T-helper 17 cell (primary cell): ENCODE measurements around the gene WEE1. TPM values are rescaled to one million over a fixed set of nuclear protein-coding genes. Genes with fewer than 3 reads are reported as not detected.
"Not testable (repeated sequence)": the region's sequence is repeated elsewhere in the genome, so short reads cannot be mapped to it uniquely, and the experiment has no call there.

Experiments
- ATAC-seq: fragments of 150-1000 bp; cut with Tn5 transposase; 2 replicates; pipeline ENCODE4 v1.10.0; 2021; ENCODE audit warnings: mild to moderate bottlenecking, moderate library complexity
- DNase-seq, 3 donors: peaks; one replicate each; pipeline versions ENCODE4 v3.0.0 to v3.0.0-alpha.2; 2020 to 2021
- H3K9me3 ChIP-seq: one replicate; pipeline ENCODE4 v1.7.0; 2013; ENCODE audit warnings: low read length, mild to moderate bottlenecking; ENCODE audit not compliant: control insufficient read depth, poor library complexity, severe bottlenecking
- H3K27ac Mint-ChIP-seq: one replicate; pipeline ENCODE4 v1.8.0; 2022; ENCODE audit warnings: mild to moderate bottlenecking, moderate library complexity, mixed read lengths
- H3K27me3 Mint-ChIP-seq: one replicate; pipeline ENCODE4 v1.8.0; 2022; ENCODE audit warnings: mixed read lengths
- H3K36me3 Mint-ChIP-seq: one replicate; pipeline ENCODE4 v1.8.0; 2022; ENCODE audit warnings: low read depth, mixed read lengths
- H3K4me1 Mint-ChIP-seq: one replicate; pipeline ENCODE4 v1.8.0; 2022; ENCODE audit warnings: mild to moderate bottlenecking, mixed read lengths
- H3K4me3 Mint-ChIP-seq: one replicate; pipeline ENCODE4 v1.8.0; 2022; ENCODE audit warnings: mild to moderate bottlenecking, moderate library complexity, mixed read lengths
- total RNA-seq, 4 donors: library from RNA in 2 of 4; stranded (reverse) in 2 of 4; gene quantifications; one replicate each; pipeline ENCODE4 v1.2.3 and lab custom pipeline; 2022 to 2026

WEE1 gene
- total RNA-seq, 2 donors from 2014 or later, result 20.8 to 24.9 TPM

- DNase-seq (no peak), ATAC-seq (no peak)
- peaks cover 15% of the 10 kb centered on the region for H3K4me1 Mint-ChIP-seq
- H3K9me3 ChIP-seq, result no peaks in the 10 kb centered on the region
- H3K36me3 Mint-ChIP-seq, result peaks cover 7% of the 10 kb centered on the region
- no peak overlapping the region for H3K4me3 Mint-ChIP-seq
- no peaks in the 10 kb centered on the region for H3K27me3 Mint-ChIP-seq
- H3K27ac Mint-ChIP-seq, result no peak overlapping the region
Observed at GRCh38 chr11:9609841-9610240, 36.4 kb downstream of the WEE1 start.

DNA sequence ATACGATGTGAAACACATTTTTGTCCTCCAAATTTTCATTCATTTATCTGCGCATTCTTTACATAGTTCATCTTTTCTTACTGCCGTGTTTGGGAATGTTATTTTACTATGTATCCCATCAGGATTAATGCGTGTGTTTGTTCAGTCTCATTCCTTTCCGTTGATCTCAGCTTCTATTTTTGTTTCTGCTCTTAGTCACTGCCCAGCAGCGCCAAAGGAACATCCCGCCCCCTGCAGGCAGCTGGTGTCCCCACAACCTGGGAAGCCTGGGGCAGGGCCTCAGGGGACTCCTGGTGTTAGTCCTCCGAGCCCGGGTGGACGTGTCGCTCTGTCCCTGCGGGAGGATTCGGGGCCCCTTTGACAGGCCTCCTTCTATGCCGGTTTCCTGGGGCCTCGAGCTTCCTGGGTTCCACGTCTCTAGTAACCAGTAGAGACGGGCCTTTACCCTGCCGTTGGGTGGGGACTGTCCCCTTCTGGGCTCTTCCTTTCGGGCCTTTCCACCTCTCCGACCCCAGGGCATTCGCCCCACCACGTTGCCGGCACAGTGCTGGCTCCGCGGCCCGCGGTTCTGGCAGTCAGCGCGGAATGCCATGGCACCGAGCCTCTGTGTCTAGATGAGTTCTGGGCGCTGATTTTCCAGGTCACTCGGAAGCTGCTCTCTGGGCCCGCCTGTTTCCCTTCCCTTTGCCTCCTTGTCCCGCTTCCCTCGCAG is 39.8 kb downstream of the WEE1 start:
- Mint-ChIP-seq H3K27me3 (no peaks in the 10 kb centered on the region), H3K4me3 (peak overlapping the region; percentile 98), H3K4me1 (peaks cover 15% of the 10 kb centered on the region)

GRCh38 chr11:9613830-9614762 is 40.6 kb downstream of the WEE1 start:
- ATAC-seq (peak; percentile 84), DNase-seq (peak; percentile 86 to 91 (median 90))
- Mint-ChIP-seq H3K27me3 (no peaks in the 10 kb centered on the region), H3K4me1 (peaks cover 17% of the 10 kb centered on the region), H3K27ac (peak overlapping the region; percentile 99), H3K36me3 (peaks cover 3% of the 10 kb centered on the region), H3K4me3 (peak overlapping the region; percentile 98)
- H3K9me3 ChIP-seq, result no peaks in the 10 kb centered on the region

More for the DNA sequence above, 39.8 kb downstream of the WEE1 start:
- peak; percentile 71 to 83 (median 74) for DNase-seq
- peak; percentile 53 for ATAC-seq
- no peaks in the 10 kb centered on the region for H3K9me3 ChIP-seq
- peak overlapping the region; percentile 99 for H3K27ac Mint-ChIP-seq
- peaks cover 4% of the 10 kb centered on the region for H3K36me3 Mint-ChIP-seq

- H3K27ac Mint-ChIP-seq, result peak overlapping the region; percentile 99
- H3K36me3 Mint-ChIP-seq, result peaks cover 2% of the 10 kb centered on the region
- peaks cover 17% of the 10 kb centered on the region for H3K4me1 Mint-ChIP-seq
- DNase-seq (no peak), ATAC-seq (no peak)
- no peaks in the 10 kb centered on the region for H3K27me3 Mint-ChIP-seq
- no peak overlapping the region for H3K4me3 Mint-ChIP-seq
- H3K9me3 ChIP-seq, result no peaks in the 10 kb centered on the region
Observed at GRCh38 chr11:9615031-9615451, 41.6 kb downstream of the WEE1 start.

- no peak for ATAC-seq
- no peak for DNase-seq
- Mint-ChIP-seq H3K36me3 (peaks cover 2% of the 10 kb centered on the region), H3K27me3 (no peaks in the 10 kb centered on the region), H3K27ac (peak overlapping the region; percentile 99), H3K4me1 (peaks cover 17% of the 10 kb centered on the region), H3K4me3 (no peak overlapping the region)
- no peaks in the 10 kb centered on the region for H3K9me3 ChIP-seq
Observed at GRCh38 chr11:9616042-9616675, 42.7 kb downstream of the WEE1 start.

- no peaks in the 10 kb centered on the region for H3K9me3 ChIP-seq
- H3K4me1 Mint-ChIP-seq, result peaks cover 17% of the 10 kb centered on the region
- no peak for ATAC-seq
- H3K27me3 Mint-ChIP-seq, result no peaks in the 10 kb centered on the region
- peak overlapping the region; percentile 37 for H3K27ac Mint-ChIP-seq
- DNase-seq, result no peak
- peaks cover 2% of the 10 kb centered on the region for H3K36me3 Mint-ChIP-seq
- no peak overlapping the region for H3K4me3 Mint-ChIP-seq
Observed at GRCh38 chr11:9616858-9617257, 43.4 kb downstream of the WEE1 start.

DNA sequence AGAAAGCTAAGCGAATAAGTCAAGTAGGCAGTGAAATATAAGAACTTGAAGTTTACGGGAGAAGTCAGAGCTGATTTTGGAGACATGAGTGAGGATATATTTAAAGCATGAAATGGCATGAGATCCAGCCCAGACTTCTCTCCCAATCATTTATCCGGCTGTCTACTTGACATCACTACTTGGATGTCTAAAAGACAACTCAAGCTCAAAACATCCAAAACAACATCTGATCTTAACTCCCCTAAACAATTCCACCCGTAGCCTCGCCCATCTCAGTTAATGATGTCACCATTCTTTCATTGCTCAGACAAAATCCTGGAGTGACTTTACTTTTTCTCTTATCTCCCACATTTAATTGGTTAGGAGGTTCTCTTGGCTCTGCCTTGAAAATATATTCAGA is 44.5 kb downstream of the WEE1 start:
- H3K4me3 Mint-ChIP-seq, result no peak overlapping the region
- H3K27ac Mint-ChIP-seq, result no peak overlapping the region
- DNase-seq (no peak), ATAC-seq (no peak)
- H3K9me3 ChIP-seq, result no peaks in the 10 kb centered on the region
- peaks cover 17% of the 10 kb centered on the region for H3K4me1 Mint-ChIP-seq
- H3K27me3 Mint-ChIP-seq, result no peaks in the 10 kb centered on the region
- peaks cover 2% of the 10 kb centered on the region for H3K36me3 Mint-ChIP-seq

GRCh38 chr11:9619004-9619403 is 45.5 kb downstream of the WEE1 start:
- H3K27ac Mint-ChIP-seq, result no peak overlapping the region
- no peak overlapping the region for H3K4me3 Mint-ChIP-seq
- peaks cover 8% of the 10 kb centered on the region for H3K4me1 Mint-ChIP-seq
- no peak for ATAC-seq
- no peaks in the 10 kb centered on the region for H3K27me3 Mint-ChIP-seq
- H3K9me3 ChIP-seq, result no peaks in the 10 kb centered on the region
- no peak for DNase-seq
- peaks cover 2% of the 10 kb centered on the region for H3K36me3 Mint-ChIP-seq

DNA sequence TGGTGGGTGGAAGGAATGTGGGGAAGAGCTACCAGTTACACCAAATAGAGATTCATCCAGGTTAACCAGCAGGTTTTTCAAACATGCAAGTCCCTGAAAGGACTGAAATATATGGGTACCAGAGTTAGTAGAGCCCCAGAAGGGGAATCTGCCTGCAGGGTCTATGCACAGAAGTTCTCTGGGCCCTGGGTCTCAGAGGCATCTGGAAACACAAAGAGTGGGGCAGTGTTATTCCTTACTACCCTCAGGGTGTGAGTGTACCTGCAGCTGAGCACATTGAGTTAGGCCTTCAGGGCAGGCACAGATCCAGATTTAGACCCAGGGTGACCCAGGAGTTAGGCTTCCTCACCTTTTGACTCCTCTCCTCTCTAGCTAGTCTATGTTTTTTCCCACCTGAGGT is 46.5 kb downstream of the WEE1 start:
- H3K9me3 ChIP-seq, result no peaks in the 10 kb centered on the region
- ATAC-seq (no peak), DNase-seq (no peak)
- Mint-ChIP-seq H3K27me3 (no peaks in the 10 kb centered on the region), H3K4me3 (no peak overlapping the region), H3K4me1 (peaks cover 6% of the 10 kb centered on the region), H3K27ac (no peak overlapping the region), H3K36me3 (peaks cover 2% of the 10 kb centered on the region)

- H3K4me3 Mint-ChIP-seq, DNase-seq, H3K4me1 Mint-ChIP-seq, ATAC-seq, H3K9me3 ChIP-seq, H3K36me3 Mint-ChIP-seq, H3K27me3 Mint-ChIP-seq: not testable (repeated sequence)
- H3K27ac Mint-ChIP-seq, result peak overlapping the region; percentile 68
Observed at GRCh38 chr11:9622353-9622752, 48.9 kb downstream of the WEE1 start.

DNA sequence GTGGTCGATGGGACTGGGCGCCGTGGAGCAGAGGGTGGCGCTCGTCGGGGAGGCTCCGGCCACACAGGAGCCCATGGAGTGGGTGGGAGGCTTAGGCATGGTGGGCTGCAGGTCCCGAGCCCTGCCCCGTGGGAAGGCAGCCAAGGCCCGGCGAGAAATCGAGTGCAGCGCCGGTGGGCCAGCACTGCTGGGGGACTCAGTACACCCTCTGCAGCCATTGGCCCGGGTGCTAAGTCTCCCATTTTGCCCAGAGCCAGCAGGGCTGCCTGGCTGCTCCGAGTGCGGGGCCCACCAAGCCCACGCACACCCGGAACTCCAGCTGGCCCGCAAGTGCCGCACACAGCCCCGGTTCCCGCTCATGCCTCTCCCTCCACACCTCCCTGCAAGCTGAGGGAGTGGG is 49.6 kb downstream of the WEE1 start:
- not testable (repeated sequence) for H3K4me3 Mint-ChIP-seq, H3K27ac Mint-ChIP-seq, H3K4me1 Mint-ChIP-seq, H3K36me3 Mint-ChIP-seq, DNase-seq, H3K9me3 ChIP-seq, ATAC-seq, H3K27me3 Mint-ChIP-seq

- no peak for ATAC-seq
- DNase-seq, result no peak
- Mint-ChIP-seq H3K4me3 (no peak overlapping the region), H3K36me3 (no peaks in the 10 kb centered on the region), H3K27me3 (peaks cover 11% of the 10 kb centered on the region), H3K27ac (no peak overlapping the region), H3K4me1 (peaks cover 4% of the 10 kb centered on the region)
- no peaks in the 10 kb centered on the region for H3K9me3 ChIP-seq
Observed at GRCh38 chr11:9624448-9624847, 51.0 kb downstream of the WEE1 start.

DNA sequence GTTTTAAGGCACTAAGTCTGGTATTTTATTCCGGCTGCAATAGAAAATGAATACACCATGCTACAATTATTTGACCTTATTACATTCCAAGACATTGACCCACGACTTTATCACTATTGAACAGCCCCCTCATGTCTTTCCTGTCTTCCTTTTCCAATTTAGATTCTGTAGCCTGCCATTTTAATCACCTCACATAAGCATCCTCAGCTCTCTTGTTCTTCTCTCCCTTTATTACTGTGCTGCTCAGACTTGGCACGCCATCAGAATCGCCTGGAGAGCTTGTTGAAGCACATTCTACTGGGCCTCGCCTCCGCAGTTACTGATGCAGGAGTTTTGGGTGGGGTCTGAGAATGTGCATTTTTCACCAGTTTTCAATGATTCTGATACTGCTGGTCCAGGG is 51.7 kb downstream of the WEE1 start:
- Mint-ChIP-seq H3K36me3 (no peaks in the 10 kb centered on the region), H3K4me1 (peaks cover 4% of the 10 kb centered on the region), H3K27ac (no peak overlapping the region), H3K27me3 (peaks cover 16% of the 10 kb centered on the region), H3K4me3 (no peak overlapping the region)
- DNase-seq (no peak), ATAC-seq (no peak)
- H3K9me3 ChIP-seq, result no peaks in the 10 kb centered on the region
